HG03159 (cell line): ENCODE data around the gene SH3GL1.
"Not testable (repeated sequence)": the region's sequence is repeated elsewhere in the genome, so short reads cannot be mapped to it uniquely, and the experiment has no call there.

Experiments used
- ATAC-seq: cut with Tn5 transposase; IDR thresholded peaks from one replicate; pipeline ENCODE4 v1.9.1; 2021; ENCODE audit warnings: mild to moderate bottlenecking, moderate library complexity; ENCODE audit not compliant: unreplicated experiment

SH3GL1 gene

DNA sequence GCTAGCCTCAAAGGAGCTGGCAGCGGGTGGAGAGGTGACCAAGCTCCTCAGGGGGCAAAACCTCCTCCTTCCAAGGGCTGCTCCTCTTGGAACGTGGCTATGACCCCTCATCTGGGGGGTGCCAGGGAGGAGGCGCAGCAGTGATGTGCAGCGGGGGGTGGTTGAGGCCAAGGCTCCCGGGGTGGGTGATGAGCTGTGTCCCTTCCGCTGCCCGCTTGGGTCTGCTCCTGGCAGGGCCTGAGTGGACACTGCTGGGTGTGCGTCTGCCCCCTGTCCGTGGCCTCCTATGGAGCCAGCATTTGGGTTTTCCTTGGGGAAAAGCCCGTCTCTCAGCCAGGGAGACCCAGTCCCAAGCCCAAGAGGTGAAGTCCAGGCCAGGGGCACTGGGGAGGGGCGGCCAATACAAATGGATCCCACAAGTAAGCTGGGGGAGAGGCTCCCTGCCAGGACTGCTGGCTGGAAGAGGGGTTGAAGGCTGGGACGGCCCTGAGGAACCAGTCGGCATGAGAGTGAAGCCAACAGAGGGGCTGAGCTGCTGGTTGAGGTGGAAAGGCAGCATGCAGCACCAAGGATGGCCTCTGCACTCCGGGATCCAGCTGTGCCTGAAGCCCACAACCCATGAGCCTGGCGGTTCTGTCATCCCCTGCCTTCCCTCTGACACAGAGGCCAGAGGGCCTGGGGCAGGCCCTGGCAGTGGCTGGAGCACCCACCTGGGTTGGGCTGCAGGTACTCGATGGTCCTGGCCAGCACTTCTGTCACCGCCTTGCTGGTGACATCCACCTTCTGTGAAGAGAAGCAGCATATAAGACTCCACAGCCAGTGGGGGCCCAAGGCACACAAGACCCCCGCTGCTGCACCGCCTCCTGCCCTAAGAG lies 34.3 kb downstream of the SH3GL1 start:
- no peak for ATAC-seq

DNA sequence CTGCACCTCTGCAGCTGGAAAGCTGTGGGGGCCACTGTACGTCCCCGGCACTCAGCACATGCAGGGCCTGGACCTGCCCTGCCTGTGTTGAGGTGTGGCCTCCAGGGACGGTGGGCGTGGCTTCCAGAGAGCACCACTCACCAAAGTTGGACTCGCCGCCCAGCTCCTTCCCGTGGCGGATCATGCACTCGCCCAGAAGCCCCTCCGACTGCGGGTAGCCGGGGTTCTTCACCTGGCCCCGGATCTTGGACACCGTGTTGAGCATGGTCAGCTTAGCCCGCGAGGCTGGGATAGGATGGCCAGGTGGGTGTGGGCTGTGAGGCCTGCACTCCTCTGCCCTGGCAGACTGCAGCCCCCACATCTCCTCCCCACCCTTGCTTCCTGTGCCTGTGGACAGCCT lies 35.0 kb downstream of the SH3GL1 start:
- no peak for ATAC-seq

DNA sequence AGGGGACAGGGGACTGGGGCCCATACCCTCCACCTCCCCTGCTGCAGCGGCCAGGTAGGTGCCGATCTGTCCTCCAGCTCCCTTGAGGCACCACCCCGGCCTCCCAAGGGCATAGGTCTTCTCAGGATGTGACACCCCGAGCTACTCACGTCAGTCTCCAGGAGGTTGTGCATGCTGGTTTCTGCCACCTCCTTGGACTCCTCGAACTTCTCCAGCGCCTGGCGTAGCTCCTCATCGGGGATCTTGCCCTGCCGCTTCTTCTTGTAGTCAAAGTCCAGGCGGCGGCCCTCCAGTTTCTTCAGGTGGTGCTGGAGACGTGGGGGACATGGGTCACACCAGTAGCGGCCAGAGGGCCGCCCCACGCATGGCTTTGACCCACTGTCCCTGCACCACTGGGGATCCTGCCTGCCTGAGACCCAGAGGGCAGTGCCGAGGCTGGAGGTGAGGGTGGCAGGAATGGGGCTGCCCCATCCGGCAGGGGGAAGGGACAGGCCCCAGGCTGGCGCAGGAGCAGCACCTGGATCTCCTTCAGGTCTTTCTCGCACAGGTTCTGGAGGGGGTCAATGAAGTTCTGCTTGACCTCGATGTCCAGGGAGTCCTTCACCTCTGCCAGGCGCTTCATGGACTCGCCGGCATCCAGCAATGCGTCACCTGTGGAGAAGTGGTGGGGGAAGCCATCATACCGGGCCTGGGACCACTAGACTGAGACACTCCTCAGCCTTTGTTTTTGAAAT lies 36.6 kb downstream of the SH3GL1 start:
- no peak for ATAC-seq

DNA sequence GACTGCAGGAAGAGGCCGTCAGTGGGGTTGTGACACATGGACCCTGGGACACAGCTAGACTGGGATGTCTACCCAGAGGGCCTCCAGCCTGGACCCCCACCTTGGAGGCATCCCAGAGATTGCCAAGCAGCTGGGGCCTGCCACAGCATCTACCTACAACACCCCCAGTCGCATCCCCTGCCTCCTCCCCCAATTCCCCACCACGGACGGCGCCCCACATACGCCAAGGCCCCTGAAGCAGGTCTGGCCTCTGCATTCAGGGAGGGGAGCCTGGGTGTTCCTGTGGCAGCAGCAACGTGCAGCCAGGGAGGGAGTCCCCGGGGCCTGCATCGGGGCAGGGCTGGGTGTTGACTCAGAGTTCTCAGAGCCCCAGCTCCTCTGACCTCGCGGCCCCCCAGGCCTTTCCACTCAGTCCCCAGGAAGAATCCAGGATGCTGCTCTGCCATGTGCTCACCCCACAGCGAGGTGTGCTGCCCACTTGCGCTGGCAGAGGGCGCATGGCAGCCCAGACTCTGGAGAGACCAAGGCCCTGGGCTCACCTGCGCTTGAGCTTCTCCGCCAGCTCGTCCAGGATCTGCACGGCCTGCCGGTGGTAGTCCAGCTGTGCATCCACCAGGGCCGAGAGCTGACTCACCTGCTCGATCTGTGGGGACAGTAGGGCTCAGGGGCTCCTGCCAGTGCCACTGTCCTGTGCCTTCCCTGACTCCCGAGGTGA lies 37.4 kb downstream of the SH3GL1 start:
- no peak for ATAC-seq

DNA sequence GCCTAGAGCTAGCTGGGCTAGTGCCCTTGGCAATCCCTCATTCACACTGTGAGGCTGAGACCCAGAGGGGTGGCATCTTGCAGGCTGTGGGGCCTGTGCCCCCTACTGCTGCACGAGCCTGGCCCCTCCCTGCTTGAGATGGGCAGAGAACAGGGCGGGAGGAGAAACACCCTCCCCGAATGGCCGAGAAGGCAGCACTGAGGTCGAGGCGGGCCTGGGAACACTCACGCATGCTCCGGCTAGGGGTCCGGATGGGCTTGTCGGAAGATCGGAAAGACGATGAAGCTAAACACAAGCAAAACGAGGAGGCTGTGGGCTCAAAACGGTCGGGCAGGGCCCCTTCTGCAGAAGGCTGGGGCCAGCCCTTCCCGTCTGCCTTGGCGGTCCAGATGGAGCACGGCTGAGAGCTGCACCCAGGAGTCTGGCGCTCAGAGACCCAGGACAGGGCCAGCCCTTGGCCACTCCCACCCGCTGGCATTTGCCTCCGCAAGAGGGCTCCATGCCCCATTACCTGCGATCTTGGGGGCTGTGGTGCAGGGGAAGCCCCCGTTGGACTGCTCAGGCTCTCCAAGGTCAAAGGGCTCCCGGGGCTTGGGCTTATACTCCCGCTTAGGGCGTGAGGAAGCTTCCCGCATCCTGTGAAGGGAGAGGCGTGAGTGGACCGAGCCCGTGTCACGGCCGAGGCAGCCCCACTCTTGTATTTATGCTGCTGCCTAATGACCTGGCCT lies 38.1 kb downstream of the SH3GL1 start:
- ATAC-seq = no peak

DNA sequence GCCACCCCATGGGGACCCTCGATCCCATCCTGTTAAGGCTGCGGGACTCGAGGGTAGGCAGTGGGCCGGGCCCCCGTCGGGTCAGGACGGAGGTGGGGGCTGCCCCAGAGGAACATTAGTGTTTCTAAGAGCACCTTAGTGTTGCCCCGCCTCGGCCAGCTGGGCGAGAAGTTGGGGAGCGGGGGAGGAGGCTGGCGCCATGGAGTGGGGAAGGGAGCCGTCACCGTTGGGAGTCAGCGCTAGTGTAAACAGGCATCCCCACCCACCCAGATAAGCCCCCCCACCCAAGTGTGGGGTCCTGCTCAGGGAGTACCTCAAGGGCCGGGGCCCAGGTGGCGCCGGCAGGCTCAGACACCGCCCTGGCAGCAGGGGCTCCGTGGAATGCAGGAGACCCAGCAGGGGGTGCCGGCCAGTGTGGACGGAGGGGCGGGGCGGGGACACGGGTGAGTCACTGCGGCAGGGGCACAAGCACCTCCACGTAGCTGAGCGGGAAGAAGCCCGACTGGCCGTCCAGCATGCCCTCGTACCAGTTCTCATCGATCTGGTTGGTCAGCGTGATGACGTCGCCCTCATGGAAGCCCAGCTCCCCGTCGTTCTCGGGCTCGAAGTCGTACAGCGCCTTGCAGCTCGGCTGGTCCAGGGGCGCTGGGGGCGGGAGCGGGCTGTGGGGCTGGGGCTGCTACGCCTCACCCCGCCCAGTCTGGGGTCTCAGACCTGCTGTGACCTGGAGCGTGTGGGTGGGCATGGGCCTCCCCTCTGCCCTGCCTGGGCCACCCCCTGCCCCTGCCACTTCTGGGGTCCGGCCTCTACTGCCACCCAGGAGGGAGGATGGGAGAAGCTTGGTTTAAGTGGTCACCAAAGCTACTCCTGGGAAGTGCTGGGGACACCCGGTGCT lies 38.9 kb downstream of the SH3GL1 start:
- ATAC-seq = no peak

DNA sequence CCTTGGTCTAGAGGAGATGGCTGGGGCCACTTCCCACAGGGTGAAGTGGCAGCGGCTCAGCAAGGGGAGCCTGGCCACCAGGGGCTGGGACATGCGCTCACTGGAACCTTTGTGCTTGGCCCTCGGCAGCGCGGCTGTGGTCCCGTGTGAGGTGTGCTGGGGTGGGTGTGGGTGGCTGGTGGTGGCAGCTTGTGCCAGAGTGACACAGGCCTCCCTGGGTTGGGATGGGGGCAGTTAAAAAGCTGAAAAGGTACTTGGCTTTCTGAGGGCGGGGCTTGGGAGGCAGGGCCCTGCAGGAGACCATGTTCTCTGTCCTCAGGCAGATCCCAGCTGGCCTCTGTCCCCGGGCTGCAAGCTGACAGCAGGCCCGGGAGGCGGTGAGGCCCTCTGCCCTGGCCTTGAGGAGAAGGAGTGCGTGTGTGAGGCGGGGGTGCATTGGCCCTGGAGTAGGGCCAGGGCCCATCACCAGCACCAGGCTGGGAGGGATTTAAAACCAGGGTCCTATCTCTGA lies 39.7 kb downstream of the SH3GL1 start:
- ATAC-seq = no peak

DNA sequence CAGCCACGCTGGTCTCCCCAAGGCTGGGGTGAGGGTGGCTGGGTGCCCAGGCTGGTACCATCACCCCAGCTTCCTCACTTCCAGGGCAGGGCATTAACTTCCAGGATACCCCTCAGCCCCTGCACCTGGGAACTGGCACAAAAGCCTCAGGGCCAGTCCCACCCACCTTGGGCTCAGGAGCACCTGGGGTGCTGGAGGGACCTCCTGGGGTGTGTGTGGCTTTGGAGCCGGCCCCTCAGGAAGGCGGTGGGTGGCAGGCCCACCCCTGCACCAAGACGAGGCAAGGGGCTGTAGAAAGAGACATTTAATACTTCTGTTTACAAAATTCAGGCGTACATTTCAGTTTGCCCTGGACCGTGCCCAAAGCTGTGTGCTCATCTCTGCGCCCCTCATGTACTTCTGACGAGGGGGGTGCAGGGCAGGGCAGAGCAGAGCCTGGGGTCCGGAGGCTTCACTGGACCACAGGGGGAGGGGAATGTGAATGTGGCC lies 40.2 kb downstream of the SH3GL1 start:
- no peak for ATAC-seq

DNA sequence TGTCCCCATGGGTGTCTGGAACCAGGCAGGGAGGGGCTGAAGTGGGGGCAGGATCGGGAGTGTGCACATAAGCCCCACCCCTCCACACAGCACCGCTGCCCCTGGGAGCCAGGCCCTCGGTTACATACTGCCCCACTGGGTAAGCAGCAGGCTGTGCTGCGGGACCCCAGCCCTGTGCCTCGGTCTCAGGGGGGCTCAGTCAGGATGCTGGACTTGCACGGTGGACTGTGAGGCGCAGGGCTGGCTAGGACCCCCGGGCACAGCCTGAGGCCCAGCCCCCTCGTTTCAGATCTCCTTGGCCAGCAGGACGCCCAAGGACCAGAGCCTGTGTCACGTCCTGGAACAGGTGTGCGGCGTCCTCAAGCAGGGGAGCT lies 40.7 kb downstream of the SH3GL1 start:
- no peak for ATAC-seq

DNA sequence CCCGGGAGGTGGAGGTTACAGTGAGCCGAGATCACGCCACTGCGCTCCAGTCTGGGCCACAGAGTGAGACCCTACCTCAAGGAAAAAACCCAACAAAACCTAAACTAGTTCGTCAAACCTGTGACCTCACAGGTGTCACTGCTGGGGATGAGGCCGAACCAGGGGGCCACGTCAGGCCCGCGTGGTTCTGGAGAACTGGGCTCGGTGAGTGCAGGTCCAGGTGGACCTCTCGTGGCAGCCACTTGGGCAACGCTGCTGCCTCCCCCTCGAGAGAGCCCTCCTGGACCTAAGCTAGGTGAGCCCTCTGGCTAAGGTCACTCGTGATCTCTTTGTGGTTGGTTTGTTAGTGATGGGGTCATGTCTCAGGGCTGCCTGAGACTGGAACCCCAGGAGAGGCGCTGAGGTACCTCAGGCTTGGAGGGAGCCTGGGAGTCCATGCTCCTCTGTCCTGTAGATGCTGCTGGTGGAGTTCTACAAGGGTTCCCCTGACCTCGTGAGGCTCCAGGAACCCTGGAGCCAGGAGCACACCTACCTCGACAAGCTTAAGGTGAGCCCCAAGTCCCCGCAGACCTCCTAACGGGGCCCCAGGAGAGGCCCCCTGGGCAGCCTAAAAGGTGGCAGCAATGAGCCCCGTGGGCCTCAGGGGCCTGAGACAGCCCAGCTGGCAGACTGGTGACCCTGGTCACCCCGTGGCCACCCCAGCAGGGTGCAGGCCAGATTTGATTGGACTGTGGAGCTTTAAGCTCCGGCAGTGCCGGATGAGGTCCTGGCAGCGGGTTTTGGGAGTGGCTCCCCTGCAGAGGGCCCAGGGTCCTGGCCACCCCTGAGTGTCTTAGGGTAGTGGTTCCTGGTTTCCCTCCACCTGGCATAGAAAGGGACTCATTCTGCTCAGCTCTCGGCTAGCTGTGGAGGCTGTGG lies 41.4 kb downstream of the SH3GL1 start:
- ATAC-seq = no peak

DNA sequence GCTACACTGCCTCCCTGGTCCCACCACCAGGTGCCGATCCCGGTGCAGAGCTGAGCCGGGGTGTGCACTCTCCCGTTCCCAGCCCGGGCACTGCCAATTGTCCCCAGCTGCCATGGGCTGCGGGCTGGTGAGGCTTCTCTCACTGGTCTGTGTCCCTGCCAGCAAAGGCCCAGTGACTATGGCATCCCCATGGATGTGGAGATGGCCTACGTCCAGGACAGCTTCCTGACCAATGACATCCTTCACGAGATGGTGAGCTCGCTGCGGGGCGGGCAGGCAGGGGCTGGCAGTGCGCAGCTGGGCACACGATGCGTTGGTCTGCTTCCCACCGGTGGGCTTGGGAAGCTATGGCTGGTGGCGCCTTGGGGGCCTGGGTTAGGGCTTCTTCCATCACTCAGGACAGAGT lies 42.4 kb downstream of the SH3GL1 start:
- no peak for ATAC-seq

DNA sequence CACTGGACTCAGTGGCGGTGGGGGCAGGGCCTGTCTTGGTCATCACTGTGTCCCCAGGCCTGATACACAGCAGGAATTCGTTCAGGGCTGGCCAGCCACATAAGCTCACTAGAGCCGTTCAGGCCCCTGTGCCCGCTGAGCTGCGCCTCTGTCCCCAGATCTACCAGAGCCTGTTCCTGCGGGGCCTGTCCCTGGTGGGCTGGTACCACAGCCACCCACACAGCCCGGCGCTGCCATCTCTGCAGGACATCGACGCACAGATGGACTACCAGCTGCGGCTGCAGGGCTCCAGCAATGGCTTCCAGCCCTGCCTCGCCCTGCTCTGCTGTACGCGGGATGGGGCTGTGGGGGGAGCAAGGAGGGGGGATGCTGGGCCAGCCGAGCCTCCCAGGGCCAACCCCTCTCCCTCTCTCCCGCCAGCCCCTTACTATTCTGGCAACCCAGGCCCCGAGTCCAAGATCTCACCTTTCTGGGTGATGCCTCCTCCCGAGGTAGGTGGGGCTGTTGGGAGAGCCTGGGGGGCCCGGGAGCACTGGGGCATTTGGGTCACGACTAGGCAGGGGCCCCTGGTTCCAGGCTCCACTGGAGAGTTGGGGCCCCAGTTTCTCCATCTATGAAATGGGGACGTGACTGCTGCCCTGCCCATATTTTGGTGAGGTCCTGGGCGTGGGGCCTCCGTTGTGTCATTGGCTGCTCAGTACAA lies 43.1 kb downstream of the SH3GL1 start:
- no peak for ATAC-seq

DNA sequence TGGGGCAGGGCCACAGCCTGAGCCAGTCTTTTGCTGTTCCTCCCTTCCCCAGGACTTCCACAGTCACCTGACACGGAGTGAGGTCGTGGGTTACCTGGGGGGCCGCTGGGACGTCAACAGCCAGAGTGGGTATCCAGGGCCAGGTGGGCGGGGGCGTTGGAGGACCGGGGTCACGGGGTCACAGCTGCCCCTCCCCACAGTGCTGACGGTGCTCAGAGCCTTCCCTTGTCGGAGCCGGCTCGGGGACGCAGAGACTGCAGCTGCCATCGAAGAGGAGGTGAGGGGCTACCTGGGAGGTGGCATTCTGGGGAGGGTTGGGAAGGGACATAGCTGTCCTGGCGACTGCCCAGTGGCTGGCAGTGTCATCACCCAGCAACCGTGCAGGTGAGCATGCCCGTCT lies 45.5 kb downstream of the SH3GL1 start:
- ATAC-seq = no peak

DNA sequence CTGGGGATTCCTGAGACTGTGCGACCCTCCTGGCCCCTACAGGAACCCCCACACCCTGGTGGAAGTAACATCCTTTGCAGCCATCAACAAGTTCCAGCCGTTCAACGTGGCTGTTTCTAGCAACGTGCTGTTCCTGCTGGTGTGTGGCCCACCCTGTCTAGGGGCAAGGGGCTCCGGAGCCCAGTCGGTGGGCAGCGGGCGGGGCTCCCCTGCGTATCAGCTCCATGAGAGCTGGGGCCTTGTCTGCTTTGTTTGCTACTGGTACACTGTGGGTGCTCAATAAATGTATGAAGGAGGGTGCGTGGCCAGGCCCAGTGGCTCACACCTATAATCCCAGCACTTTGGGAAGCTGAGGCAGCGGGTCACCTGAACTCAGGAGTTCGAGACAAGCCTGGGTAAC lies 46.1 kb downstream of the SH3GL1 start:
- ATAC-seq = no peak

DNA sequence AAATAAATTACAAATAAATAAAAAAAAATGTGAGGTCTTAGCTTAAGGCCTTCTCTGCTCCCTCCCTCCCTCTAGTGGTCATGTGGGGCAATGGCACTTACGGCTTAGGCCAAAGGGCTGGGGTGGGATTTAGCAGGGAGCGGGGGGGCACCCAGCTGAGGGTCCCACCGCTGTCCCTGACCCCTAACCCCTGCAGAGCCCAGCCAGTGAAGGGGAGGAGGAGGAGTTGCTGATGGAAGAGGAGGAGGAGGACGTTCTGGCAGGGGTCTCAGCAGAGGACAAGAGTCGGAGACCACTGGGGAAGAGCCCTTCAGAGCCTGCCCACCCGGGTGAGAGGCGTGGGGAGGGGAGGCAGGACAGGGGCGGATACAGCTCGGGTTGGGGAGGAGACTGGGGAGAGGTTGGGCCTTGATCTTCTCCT lies 47.6 kb downstream of the SH3GL1 start:
- ATAC-seq = no peak

DNA sequence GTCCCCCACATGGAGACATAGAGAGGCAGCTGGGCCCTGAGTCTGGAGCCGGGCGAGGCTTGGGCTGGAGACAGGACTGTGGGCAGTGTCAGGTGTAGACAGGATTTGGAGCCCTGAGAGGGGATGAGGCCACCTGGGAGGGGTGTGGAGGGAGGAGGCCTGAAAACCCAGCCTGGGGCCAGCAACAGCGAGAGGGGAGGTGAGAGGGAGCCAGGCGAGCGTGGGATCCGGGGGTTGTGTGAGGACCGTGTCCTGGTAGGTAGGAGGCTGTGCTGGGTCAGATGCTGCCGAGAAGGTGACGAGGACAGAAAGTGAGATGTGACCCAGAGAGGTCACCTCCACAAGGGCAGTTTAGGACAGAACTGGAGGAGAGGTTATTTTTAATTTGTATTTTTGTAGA lies 49.6 kb downstream of the SH3GL1 start:
- ATAC-seq = no peak

DNA sequence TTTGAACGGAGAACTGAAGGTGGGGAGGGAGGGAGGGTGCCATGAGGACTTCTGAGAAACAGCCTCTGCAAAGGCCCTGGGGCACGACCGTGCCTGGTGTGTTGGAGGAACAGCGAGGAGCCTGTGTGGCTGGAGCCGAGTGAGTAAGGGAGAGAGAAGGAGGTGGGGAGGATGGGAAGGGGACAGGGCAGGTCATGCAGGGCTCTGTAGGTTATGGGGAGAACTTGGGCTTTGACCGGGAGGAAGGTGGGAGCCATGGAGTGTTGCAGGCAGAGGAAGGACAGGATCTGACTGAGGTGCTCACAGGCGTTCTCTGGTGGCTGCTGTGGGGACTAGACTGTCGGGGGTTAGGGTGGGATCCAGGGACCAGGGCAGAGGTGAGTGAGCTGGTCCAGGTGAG lies 50.2 kb downstream of the SH3GL1 start:
- ATAC-seq = no peak

DNA sequence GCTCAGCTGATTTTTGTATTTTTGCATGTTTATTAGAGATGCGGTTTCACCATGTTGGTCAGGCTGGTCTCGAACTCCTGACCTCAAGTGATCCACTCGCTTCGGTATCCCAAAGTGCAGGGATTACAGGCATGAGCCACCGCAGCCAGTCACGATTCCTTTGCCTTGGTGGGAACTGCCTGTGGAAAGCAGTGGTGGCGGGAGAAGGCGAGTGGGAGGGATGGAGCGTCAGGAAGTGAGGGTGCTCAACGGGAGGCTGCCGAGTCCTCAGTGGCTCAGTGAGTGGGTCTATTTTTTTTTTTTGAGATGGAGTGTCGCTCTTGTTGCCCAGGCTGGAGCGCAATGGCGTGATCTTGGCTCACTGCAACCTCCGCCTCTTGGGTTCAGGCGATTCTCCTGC lies 51.1 kb downstream of the SH3GL1 start:
- ATAC-seq = not testable (repeated sequence)
